ENCODE measurements around the gene DCAF4. TPM values are rescaled to one million over a fixed set of nuclear protein-coding genes. Genes with fewer than 3 reads are reported as not detected.

The DCAF4 gene
- total RNA-seq, 1 experiment from 2014 or later = 19.4 TPM

DNA sequence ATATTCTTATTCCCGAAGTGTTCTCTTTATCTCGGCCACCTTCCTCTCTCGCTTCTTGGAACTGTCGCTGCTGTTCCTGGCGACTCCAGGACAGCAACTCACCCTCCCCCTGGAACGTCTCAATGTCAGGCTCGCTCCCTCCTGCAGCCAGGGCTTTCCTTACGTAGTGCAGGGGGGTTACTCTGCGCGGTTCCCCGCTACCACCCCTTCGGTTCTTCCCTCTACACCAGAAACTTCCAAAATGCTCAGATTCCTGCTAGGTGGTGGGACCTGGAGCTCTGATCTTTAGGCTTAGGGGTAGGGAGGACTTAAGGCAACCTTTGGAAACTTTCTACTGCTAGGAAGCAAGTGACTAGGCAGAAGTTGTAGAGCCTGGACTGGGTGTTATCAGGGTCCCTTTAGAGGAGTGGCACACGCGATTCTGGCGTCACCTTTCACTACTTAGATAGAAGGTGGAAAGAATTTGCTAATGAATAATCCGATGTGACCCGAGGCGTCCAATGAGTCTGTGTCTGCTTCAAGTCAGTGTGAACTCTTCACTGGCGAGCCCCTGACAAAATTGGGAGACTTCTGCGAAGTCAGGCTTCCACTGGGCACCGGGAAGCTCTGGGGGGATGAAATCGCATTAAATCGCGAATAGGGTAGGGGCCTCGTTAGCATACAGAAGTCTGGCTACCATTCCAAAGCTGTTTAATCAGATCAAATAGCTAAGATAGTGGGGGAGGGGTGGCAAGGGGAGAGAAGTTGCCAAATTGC is 31.5 kb upstream of the DCAF4 start:
- no peak for DNase-seq (ENCODE audit: low spot score)

DNA sequence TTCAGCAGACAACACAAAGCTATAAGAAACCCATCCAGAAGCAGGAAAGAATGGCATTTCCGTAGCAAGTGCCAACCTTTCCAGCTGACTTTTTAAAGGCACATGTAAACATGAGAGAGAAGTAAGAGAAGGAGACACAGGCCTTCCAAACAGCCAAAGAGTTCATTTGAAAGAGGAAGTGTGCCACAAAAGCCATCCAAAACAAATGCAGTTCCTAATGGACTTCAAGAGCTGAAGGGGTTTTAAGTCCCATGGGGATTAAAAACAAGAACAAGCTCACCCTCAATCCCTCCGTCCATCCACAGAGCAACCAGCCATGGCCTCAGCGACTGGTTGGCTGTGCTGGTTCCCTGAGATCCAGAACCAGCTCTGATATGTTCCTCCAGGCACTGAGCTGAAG is 27.8 kb upstream of the DCAF4 start:
- no peak for DNase-seq (ENCODE audit: low spot score)

- no peak for DNase-seq (ENCODE audit: low spot score)
Measured at GRCh38 chr14:72901361-72901760, 24.9 kb upstream of the DCAF4 start.

GRCh38 chr14:72902801-72903530 is 23.3 kb upstream of the DCAF4 start:
- DNase-seq (ENCODE audit: low spot score) = no peak

DNA sequence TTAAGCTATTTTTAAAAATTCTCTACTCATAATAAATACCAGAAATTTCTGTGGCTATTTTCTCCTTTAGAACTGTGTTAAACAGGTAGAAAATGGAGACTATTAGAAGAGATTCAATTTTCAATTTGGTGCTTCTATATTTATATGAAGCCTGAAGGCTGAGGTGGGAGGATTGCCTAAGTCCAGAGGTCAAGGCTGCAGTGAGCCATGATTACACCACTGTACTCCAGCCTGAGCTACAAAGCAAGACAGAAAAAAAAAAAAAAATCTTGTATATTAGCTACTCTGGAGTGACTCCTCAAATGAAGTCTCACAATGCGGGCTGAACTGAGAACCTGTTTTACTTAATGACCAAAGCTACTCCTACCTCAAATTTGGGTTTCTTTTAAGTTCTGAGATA is 22.5 kb upstream of the DCAF4 start:
- DNase-seq (ENCODE audit: low spot score) = no peak

DNA sequence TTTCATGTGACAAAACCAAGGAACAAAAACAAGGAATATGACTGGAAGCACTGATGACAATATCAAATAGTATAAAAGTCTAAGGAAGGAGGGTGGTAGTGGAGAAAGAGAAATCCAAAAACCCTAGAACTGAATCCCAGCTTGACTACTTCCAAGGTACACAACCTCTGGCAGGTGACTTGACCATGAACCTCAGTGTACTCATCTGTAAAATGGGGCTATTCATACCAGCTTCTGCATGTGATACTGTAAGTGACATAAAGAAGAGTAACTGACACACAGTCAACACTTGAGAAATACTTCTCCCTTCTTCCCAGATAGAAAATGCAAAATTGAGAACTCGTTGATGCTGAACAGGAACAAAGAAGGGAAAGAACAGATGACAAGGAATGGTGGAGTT is 22.0 kb upstream of the DCAF4 start:
- DNase-seq (ENCODE audit: low spot score) = no peak

- peak; percentile 64 for DNase-seq (ENCODE audit: low spot score)
Measured at GRCh38 chr14:72904840-72905561, 21.3 kb upstream of the DCAF4 start.

- DNase-seq (ENCODE audit: low spot score) = no peak
Measured at GRCh38 chr14:72906316-72906715, 19.9 kb upstream of the DCAF4 start.

DNA sequence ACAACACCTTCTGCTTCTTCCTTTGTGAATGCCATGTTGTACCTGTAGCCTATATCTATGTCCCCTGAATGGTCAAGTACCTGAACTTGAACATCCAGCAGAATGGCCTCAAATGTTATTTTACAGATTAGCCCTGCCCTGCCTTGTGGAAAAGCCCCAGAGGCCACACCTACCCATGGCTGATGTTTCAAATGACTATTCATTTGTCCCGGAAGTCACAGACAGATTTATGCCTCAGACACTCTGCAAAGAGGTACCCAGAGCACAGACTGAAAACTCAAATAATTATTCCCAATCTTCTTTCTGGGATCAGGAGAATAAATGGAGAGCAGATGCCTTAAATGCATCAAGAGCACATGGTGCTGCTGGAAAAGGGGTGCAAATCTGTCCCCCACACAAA is 19.4 kb upstream of the DCAF4 start:
- no peak for DNase-seq (ENCODE audit: low spot score)

DNA sequence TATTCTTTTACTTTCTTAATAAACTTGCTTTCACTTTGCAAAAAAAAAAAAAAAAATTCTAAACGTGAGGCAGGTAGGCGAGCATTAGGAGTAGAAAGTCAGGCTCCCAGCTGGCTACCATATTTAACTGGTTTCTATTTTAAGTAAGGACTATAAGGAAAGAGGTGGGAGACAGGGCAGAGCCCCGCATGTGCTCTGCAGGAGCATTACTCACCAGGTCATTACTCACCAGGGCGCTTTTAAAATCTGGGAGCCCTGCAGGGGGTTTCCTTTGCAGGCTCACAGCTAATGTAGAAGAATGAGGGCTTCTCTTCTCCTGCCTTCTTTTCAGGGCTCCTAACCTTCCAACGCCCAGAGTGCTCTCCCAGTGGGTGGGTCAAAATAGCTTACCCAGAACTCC is 18.4 kb upstream of the DCAF4 start:
- peak; percentile 38 for DNase-seq (ENCODE audit: low spot score)

- no peak for DNase-seq (ENCODE audit: low spot score)
Measured at GRCh38 chr14:72909163-72909562, 17.1 kb upstream of the DCAF4 start.

DNA sequence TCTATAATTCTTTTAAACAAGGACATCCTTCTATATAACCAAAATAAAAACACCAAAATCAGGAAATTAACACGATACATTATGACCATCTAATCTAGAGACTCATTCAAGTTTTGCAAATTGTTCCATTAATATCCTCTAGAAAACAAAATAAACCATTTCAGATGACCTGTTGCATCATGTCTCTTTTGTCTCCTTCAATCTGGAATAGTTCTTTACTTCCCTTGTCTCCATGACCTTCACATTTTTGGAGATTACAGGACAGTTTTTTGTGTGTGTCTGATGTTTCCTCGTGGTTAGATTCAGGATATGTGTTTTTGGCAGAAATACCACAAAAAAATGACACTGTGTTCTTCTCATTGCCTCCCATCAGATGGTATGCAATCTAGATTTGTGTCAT is 12.5 kb upstream of the DCAF4 start:
- no peak for DNase-seq (ENCODE audit: low spot score)

- peak; percentile 81 for DNase-seq (ENCODE audit: low spot score)
Measured at GRCh38 chr14:72916174-72916573, 10.1 kb upstream of the DCAF4 start.

DNA sequence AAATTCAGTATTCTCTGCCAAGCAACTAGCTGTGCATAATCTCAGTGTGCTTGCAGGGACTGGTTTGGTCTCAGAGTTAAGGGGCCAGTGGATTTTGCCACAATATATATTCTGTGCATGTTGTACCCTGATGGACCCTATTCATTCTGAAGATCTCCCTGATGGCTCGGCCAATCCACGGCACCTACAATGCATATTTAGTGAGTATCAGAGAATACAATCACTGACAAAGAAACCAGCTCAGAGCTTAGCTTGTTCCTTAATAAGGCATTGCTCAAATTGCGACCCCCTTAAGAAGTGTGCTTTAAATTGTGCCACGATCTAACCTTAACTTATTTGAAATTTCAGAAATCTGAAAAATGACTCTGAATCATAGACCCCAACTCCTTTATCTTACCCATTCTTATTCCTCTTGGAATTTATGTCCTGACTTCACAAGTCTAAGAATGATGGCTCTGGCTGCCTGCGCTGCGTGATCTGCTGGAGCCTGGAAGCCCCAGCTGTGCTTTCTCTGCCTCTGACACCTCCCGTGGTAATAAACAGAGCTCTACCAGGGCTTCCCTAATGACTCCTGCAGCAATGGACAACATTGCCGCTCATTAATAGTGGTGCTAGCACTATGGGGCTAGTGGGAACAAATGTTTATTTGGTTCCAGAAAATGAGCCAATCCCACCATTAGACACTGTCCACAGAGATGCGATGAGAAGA is 9.0 kb upstream of the DCAF4 start:
- no peak for DNase-seq (ENCODE audit: low spot score)

DNA sequence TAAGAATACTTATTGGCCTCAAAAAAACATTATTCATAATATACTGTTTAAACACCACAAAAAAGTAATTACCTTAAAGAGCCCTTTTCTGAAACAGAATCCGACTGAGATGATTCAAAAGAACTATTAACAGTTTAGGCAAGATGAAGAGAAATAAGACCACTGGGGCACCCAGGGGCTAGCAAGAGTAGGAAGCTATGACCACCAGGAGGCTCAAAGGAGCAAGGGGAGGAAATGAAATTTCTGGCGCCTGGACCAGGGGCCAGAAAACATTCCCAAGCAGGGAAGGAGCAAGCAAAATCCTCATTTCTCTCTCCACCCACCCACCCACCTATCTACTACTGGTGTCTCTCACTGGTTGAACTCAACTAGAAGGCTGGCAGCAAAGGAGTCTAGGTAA is 6.3 kb upstream of the DCAF4 start:
- DNase-seq (ENCODE audit: low spot score) = no peak

DNA sequence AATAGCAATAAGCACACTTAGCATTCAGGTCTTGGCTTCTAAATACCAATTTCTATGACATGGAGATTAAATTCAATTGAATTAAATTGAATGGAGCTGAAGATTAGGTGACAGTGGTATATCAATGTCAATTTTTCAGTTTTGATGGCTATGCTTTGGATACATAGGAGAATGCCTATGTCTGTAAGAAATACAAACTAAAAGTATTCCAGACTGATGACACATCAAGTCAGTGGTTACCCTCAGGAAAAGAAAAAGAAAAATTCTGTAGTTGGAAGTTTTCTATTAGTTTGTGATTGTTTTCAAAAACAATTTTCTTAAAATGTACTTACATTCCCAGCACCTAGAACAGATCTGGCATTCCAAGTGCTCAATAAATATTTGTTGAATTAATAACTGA is 4.9 kb upstream of the DCAF4 start:
- DNase-seq (ENCODE audit: low spot score) = no peak

- DNase-seq (ENCODE audit: low spot score) = no peak
Measured at GRCh38 chr14:72924337-72924736, 1.9 kb upstream of the DCAF4 start.

GRCh38 chr14:72925171-72925759 is 999 bp upstream of the DCAF4 start:
- DNase-seq (ENCODE audit: low spot score) = no peak

DNA sequence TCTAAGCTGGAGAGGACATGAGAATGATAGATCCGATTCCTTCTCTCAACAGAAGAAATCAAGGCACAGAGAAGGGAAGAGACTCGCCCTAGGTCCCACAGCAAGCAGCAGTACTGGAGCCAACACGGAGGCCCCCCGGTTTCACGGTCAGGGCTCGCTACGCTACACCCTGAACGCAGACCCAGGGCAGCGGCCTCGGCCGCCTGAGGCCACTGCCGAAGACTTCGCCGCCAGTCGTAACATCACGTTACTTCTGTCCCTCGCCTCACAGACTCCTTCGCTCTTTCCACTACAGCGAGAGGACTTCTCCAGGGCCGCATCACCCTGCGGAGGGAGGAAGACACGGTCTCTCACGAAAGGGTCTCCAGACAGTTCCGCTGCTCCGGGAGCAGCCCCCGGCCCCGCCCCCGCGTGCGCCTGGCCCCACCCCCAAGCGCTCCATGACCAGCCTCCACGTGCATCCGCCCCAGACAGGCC is 411 bp upstream of the DCAF4 start:
- no peak for DNase-seq (ENCODE audit: low spot score)

- DNase-seq (ENCODE audit: low spot score) = no peak
Measured at GRCh38 chr14:72928872-72929271, 2.6 kb downstream of the DCAF4 start.

GRCh38 chr14:72929316-72930080 is 3.2 kb downstream of the DCAF4 start:
- no peak for DNase-seq (ENCODE audit: low spot score)
